ENCODE data around the gene MYO1H. TPM values are rescaled to one million over a fixed set of nuclear protein-coding genes. Genes with fewer than 3 reads are reported as not detected.
A peak's percentile ranks its signal among the peaks of the same experiment; 100 is the strongest.
"Not testable (repeated sequence)": the region's sequence is repeated elsewhere in the genome, so short reads cannot be mapped to it uniquely, and the experiment has no call there.

The MYO1H gene
- total and polyA plus RNA-seq, 12 donors: 0.03 to 0.08 TPM; not detected in 10

GRCh38 chr12:109393437-109394345, 46.0 kb downstream of the MYO1H start:
- intact Hi-C loops (cut with DNase I): loop anchor here in 1 of 2 donors (2.0 kb wide), 1 partner anchor 129 kb away; no protein-coding TSS in a partner anchor
- WGBS, 4 donors: 36 to 43% (median 37%) methylated on average over 8 of the region's 8 CpGs

DNA sequence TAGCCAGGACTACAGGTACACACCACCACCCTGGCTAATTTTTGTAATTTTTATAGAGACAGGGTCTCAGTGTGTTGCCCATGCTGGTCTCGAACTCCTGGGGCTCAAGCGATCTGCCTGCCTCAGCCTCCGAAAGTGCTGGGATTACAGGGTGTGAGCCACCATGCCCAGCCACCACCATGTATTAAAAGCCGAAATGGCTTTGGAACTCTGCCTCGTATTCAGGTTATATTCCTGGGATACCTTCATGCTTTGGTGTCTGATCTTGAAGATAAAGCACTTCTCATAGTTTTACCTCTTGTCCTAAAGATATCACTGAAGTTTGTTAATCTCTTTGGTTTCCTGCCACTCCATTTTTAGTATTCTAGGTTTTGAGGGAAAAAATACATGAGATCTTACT, 47.2 kb downstream of the MYO1H start:
- H3K36me3 ChIP-seq (replicated peaks in 1 of 2): no peaks in the 10 kb centered on the region
- no peaks in the 10 kb centered on the region for H3K27me3 ChIP-seq
- TF ChIP-seq POLR2A (IDR thresholded peaks at IDR 0.05) (no peak), CTCF (IDR thresholded peaks at IDR 0.05) (no peak)
- no peak for DNase-seq
- H3K9me3 ChIP-seq (replicated peaks in 1 of 3): no peaks in the 10 kb centered on the region
- H3K4me1 ChIP-seq (replicated peaks in 1 of 2): no peaks in the 10 kb centered on the region
- no peak overlapping the region for H3K4me3 ChIP-seq
- WGBS, 4 donors: 67 to 88% (median 82%) methylated on average over 5 of the region's 5 CpGs
- intact Hi-C loops (cut with DNase I): no loop called here
- no peak overlapping the region for H3K27ac ChIP-seq

More at GRCh38 chr12:109393437-109394345, 46.0 kb downstream of the MYO1H start:
- H3K9me3 ChIP-seq (replicated peaks in 1 of 3): no peaks in the 10 kb centered on the region
- H3K36me3 ChIP-seq (replicated peaks in 1 of 2): no peaks in the 10 kb centered on the region
- peak; percentile 35 to 73 (median 50) for DNase-seq
- no peak overlapping the region for H3K4me3 ChIP-seq
- H3K4me1 ChIP-seq (replicated peaks in 1 of 2): no peaks in the 10 kb centered on the region
- TF ChIP-seq CTCF (IDR thresholded peaks at IDR 0.05) (peak; percentile 47 to 82 (median 60)), POLR2A (IDR thresholded peaks at IDR 0.05) (no peak)
- no peaks in the 10 kb centered on the region for H3K27me3 ChIP-seq
- no peak overlapping the region for H3K27ac ChIP-seq

DNA sequence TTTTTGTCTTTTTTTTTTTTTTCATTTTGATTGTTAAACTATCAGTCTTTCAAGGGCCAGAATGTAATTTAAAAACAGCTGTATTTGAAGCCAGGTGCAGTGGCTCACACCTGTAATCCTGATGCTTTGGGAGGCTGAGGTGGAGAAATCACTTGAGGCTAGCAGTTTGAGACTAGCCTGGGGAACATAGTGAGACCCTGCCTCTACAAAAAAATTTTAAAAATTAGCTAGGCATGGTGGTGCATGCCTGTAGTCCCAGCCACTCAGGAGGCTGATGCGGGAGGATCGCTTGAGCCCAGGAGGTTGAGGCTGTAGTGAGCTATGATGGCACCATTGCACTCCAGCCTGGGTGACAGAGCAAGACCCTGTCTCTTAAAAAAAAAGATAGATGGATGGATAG, 57.1 kb downstream of the MYO1H start:
- H3K9me3 ChIP-seq (replicated peaks in 1 of 3); H3K4me3 ChIP-seq; H3K4me1 ChIP-seq (replicated peaks in 1 of 2); H3K36me3 ChIP-seq (replicated peaks in 1 of 2); intact Hi-C loops (cut with DNase I); H3K27ac ChIP-seq; H3K27me3 ChIP-seq: not testable (repeated sequence)
- DNase-seq: peak in 1 of 7 donors; percentile 3
- 91 to 100% (median 100%) methylated on average over 2 of the region's 2 CpGs for WGBS, 4 donors

- H3K36me3 ChIP-seq (replicated peaks in 1 of 2); DNase-seq; H3K27me3 ChIP-seq; H3K27ac ChIP-seq; intact Hi-C loops (cut with DNase I); H3K4me1 ChIP-seq (replicated peaks in 1 of 2); H3K4me3 ChIP-seq; H3K9me3 ChIP-seq (replicated peaks in 1 of 3): not testable (repeated sequence)
- 88 to 94% (median 92%) methylated on average over 3 to 4 of the region's 4 CpGs for WGBS, 4 donors
Measured at GRCh38 chr12:109406147-109406546, 58.4 kb downstream of the MYO1H start.

DNA sequence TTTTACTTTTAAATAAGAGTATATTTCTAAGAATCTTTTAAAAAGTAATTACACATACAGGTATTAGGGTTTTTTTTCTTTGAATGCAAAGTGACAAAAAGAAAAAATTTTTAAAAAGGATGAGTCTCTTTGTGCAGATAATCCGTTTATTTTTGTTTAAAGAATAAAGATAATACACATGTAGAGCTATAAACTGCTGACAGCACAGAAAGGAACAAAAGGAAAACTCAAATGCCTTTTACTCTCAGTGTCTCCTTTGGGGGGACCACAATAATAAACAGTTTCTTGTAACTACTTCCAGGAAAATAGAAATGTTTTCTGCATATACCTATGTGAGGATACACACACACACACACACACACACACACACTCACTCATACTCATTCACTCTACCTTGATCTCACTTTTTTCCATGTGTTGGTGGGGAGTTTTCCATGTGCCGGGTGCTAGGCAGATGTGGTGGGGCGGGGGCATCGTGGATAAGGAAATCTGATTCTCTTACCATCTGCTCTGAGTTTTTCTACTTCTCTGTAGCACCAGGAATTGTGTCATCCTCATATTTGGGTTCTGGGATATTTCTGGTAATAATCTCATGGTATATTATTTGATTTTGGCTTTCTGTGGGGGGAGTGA, 71.3 kb downstream of the MYO1H start:
- H3K4me3 ChIP-seq: no peak overlapping the region
- intact Hi-C loops (cut with DNase I): no loop called here
- H3K27me3 ChIP-seq: peaks cover 13% of the 10 kb centered on the region
- no peaks in the 10 kb centered on the region for H3K4me1 ChIP-seq (replicated peaks in 1 of 2)
- DNase-seq: no peak
- no peak overlapping the region for H3K27ac ChIP-seq
- no peaks in the 10 kb centered on the region for H3K36me3 ChIP-seq (replicated peaks in 1 of 2)
- no peak for TF ChIP-seq CTCF (IDR thresholded peaks at IDR 0.05)
- no peak for TF ChIP-seq POLR2A (IDR thresholded peaks at IDR 0.05)
- no peaks in the 10 kb centered on the region for H3K9me3 ChIP-seq (replicated peaks in 1 of 3)
- 59 to 83% (median 68%) methylated on average over 4 of the region's 4 CpGs for WGBS, 4 donors

Data from adrenal gland (tissue), 12 donors.